Osteocyte (in vitro differentiated cells): ENCODE results near the gene GRM7. TPM values are rescaled to one million over a fixed set of nuclear protein-coding genes. Genes with fewer than 3 reads are reported as not detected.

Source experiments
- DNase-seq: peaks from one replicate; pipeline ENCODE4 v3.0.0; 2021; ENCODE audit warnings: mixed read lengths; ENCODE audit not compliant: unreplicated experiment; ENCODE audit errors: extremely low spot score
- H3K27ac Mint-ChIP-seq: one replicate; pipeline ENCODE4 v1.8.0; 2021; ENCODE audit warnings: mild to moderate bottlenecking, mixed read lengths; ENCODE audit not compliant: unreplicated experiment
- H3K27me3 Mint-ChIP-seq: one replicate; pipeline ENCODE4 v1.8.0; 2021; ENCODE audit warnings: mixed read lengths; ENCODE audit not compliant: unreplicated experiment
- H3K36me3 Mint-ChIP-seq: one replicate; pipeline ENCODE4 v1.8.0; 2021; ENCODE audit warnings: mixed read lengths; ENCODE audit not compliant: unreplicated experiment
- H3K4me1 Mint-ChIP-seq: one replicate; pipeline ENCODE4 v1.8.0; 2021; ENCODE audit warnings: mixed read lengths; ENCODE audit not compliant: unreplicated experiment
- H3K4me3 Mint-ChIP-seq: one replicate; pipeline ENCODE4 v1.8.0; 2021; ENCODE audit warnings: mild to moderate bottlenecking, moderate library complexity, mixed read lengths; ENCODE audit not compliant: unreplicated experiment
- H3K9me3 Mint-ChIP-seq: one replicate; pipeline ENCODE4 v1.8.0; 2021; ENCODE audit warnings: mixed read lengths; ENCODE audit not compliant: unreplicated experiment
- CTCF ChIP-seq: fragments of 200-600 bp; sonication (generic); IDR thresholded peaks from 2 replicates; pipeline ENCODE4 v1.5.0; 2021; ENCODE audit warnings: antibody characterized with exemption, mild to moderate bottlenecking, moderate library complexity
- total RNA-seq: library from RNA; stranded (reverse); gene quantifications from 2 replicates; pipeline ENCODE4 v1.2.1, GENCODE V29; 2021

Gene GRM7
- total RNA-seq, 1 donor from 2014 or later: not detected

- Mint-ChIP-seq H3K36me3 (no peaks in the 10 kb centered on the region), H3K4me1 (no peaks in the 10 kb centered on the region), H3K27me3 (no peaks in the 10 kb centered on the region), H3K27ac (no peak overlapping the region), H3K9me3 (peaks cover 40% of the 10 kb centered on the region), H3K4me3 (no peak overlapping the region)
- no peak for TF ChIP-seq CTCF
- no peak for DNase-seq
Measured at GRCh38 chr3:7332696-7333095, 471.8 kb downstream of the GRM7 start.

DNA sequence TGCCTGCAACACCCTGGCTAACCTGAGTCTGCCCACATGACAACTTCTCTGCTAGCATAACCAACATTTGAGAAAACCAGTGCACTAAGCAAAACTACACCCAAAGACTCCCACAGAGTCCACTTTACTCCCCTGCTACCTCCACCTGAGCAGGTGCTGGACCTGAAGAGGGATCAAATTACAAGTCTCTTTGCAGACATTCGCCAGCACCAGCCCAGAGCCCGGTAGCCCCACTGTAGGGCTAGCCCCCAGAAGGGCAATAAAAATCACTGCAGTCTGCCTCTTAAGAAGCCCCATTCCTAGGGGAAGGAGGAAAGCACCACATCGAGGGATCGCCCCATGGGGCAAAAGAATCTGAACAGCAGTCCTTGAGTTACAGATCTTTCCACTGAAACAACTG is 472.2 kb downstream of the GRM7 start:
- H3K4me1 Mint-ChIP-seq: no peaks in the 10 kb centered on the region
- H3K36me3 Mint-ChIP-seq: no peaks in the 10 kb centered on the region
- no peak for DNase-seq
- no peak overlapping the region for H3K4me3 Mint-ChIP-seq
- TF ChIP-seq CTCF: no peak
- H3K27me3 Mint-ChIP-seq: no peaks in the 10 kb centered on the region
- H3K9me3 Mint-ChIP-seq: peaks cover 40% of the 10 kb centered on the region
- no peak overlapping the region for H3K27ac Mint-ChIP-seq

DNA sequence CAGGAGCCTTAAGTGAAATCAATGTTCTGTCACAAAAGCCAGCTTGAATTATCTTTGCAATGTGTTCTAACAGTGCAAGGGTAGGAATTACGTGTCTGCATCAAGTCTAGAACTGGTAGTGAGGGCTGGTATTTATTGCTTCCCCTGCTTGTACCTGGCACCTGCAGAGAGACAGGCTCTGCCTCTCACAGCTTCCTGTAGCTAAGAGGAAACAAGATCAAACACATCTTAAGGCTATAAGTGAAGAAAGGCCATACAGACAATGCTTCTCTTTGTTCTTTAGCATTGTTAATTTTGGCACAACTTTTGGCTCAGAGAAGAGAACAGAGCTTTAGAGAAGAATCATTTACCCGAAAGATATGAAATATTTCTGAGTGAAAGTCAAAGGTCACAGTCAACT is 479.9 kb downstream of the GRM7 start:
- TF ChIP-seq CTCF: no peak
- no peak overlapping the region for H3K27ac Mint-ChIP-seq
- H3K4me1 Mint-ChIP-seq: no peaks in the 10 kb centered on the region
- peaks cover 25% of the 10 kb centered on the region for H3K9me3 Mint-ChIP-seq
- DNase-seq: no peak
- no peak overlapping the region for H3K4me3 Mint-ChIP-seq
- H3K27me3 Mint-ChIP-seq: no peaks in the 10 kb centered on the region
- no peaks in the 10 kb centered on the region for H3K36me3 Mint-ChIP-seq

GRCh38 chr3:7346364-7346763 is 485.4 kb downstream of the GRM7 start:
- H3K4me1 Mint-ChIP-seq: no peaks in the 10 kb centered on the region
- no peak for TF ChIP-seq CTCF
- DNase-seq: no peak
- no peak overlapping the region for H3K4me3 Mint-ChIP-seq
- no peaks in the 10 kb centered on the region for H3K36me3 Mint-ChIP-seq
- H3K27ac Mint-ChIP-seq: no peak overlapping the region
- no peaks in the 10 kb centered on the region for H3K27me3 Mint-ChIP-seq
- peaks cover 22% of the 10 kb centered on the region for H3K9me3 Mint-ChIP-seq

DNA sequence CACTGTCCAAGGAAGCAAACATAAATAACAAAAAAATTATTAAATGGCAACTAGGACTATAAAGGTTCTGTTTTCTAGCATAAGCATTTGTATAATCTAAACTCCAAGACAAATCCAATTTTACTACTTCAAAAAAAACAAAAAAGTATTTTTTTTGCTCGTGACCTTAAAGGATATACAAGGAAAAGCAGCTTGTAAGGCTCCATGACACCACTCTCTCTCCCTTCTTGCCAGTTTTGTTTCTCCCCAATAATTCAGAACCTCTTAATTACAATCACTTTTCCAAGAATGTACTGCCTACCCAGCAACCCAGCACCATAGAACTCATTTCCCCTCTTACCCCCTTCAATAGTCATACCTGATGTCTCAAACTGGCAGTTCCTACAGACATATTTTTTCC is 496.2 kb downstream of the GRM7 start:
- peaks cover 7% of the 10 kb centered on the region for H3K9me3 Mint-ChIP-seq
- no peaks in the 10 kb centered on the region for H3K27me3 Mint-ChIP-seq
- no peak for TF ChIP-seq CTCF
- no peaks in the 10 kb centered on the region for H3K36me3 Mint-ChIP-seq
- no peak for DNase-seq
- no peak overlapping the region for H3K27ac Mint-ChIP-seq
- no peak overlapping the region for H3K4me3 Mint-ChIP-seq
- H3K4me1 Mint-ChIP-seq: no peaks in the 10 kb centered on the region
